Measurements from ENCODE around the gene EFCAB6. TPM values are rescaled to one million over a fixed set of nuclear protein-coding genes. Genes with fewer than 3 reads are reported as not detected.

The EFCAB6 gene
- total and polyA plus RNA-seq, 2 of the 4 experiments (the other 2 are of a cell fraction): 0.44 to 1.1 TPM

GRCh38 chr22:43857367-43857766 lies 45.3 kb upstream of the EFCAB6 start:
- Histone ChIP-seq H3K27me3 (ENCODE audit: control insufficient read depth, insufficient read depth, low read length) (no peaks in the 10 kb centered on the region), H2BK5ac (ENCODE audit: low read depth, low read length, poor library complexity, severe bottlenecking) (no peak overlapping the region), H3K9ac (ENCODE audit: low read depth, low read length) (no peak overlapping the region), H3K4me3 (ENCODE audit: insufficient read depth, low read depth, low read length) (no peak overlapping the region), H3K79me1 (ENCODE audit: low read depth in 1 of 2, low read length in 2 of 2) (peaks cover 0 to 7% of the 10 kb centered on the region in 2 experiments; a peak in 2 of 4 replicates), H2AFZ (replicated peaks; ENCODE audit: low read length, poor library complexity) (no peak overlapping the region), H4K5ac (ENCODE audit: low read depth, low read length) (no peak overlapping the region), H2AK5ac (ENCODE audit: low read depth, low read length) (no peak overlapping the region), H3K36me3 (ENCODE audit: control insufficient read depth, insufficient read depth, low read length) (no peaks in the 10 kb centered on the region), H2BK20ac (ENCODE audit: low read depth, low read length) (no peak overlapping the region), H3K9me3 (ENCODE audit: control insufficient read depth, insufficient read depth, low read length) (no peaks in the 10 kb centered on the region), H3K27ac (ENCODE audit: insufficient read depth, low read length) (no peak overlapping the region), H3K4ac (ENCODE audit: low read depth, low read length) (no peak overlapping the region), H2BK120ac (ENCODE audit: low read depth, low read length) (no peak overlapping the region), H3K56ac (ENCODE audit: extremely low read depth, insufficient read depth, low read length) (no peak overlapping the region), H3K14ac (replicated peaks; ENCODE audit: low read depth, low read length) (no peak overlapping the region), H3K18ac (ENCODE audit: low read depth, low read length) (no peak overlapping the region), H4K20me1 (ENCODE audit: insufficient read depth, low read length) (peaks cover 9% of the 10 kb centered on the region), H2BK15ac (ENCODE audit: low read depth, low read length) (no peak overlapping the region), H4K8ac (ENCODE audit: low read depth in 2 of 2, low read length in 2 of 2) (no peak overlapping the region), H3K4me1 (ENCODE audit: control insufficient read depth, insufficient read depth, low read length) (no peaks in the 10 kb centered on the region; the same call in 1 of the 2 replicates), H4K91ac (ENCODE audit: insufficient read depth, low read depth, low read length) (no peak overlapping the region), H2AK9ac (replicated peaks; ENCODE audit: low read depth, low read length, poor library complexity) (no peak overlapping the region), H3K4me2 (ENCODE audit: low read depth, low read length) (no peak overlapping the region), H3K23ac (ENCODE audit: low read depth, low read length) (no peak overlapping the region), H3K9me1 (ENCODE audit: insufficient read depth, low read length) (no peaks in the 10 kb centered on the region)
- DNase-seq: no peak
- BruUV-seq (replicated peaks): no TSS peak
- TF ChIP-seq ELK1 (IDR thresholded peaks at IDR 0.05; ENCODE audit: borderline replicate concordance, low read depth, low read length): no peak
- no peak for TF ChIP-seq RAD21 (IDR thresholded peaks at IDR 0.05; ENCODE audit: low read length)
- TF ChIP-seq SMC3 (IDR thresholded peaks at IDR 0.05; ENCODE audit: low read depth, low read length): no peak
- no peak for TF ChIP-seq POLR2A (IDR thresholded peaks at IDR 0.05; ENCODE audit: low read depth, low read length)
- no peak for TF ChIP-seq MXI1 (IDR thresholded peaks at IDR 0.05; ENCODE audit: borderline replicate concordance, low read depth, low read length)
- no peak for TF ChIP-seq FOS (IDR thresholded peaks at IDR 0.05; ENCODE audit: low read depth, low read length)
- TF ChIP-seq NFE2L2 (IDR thresholded peaks at IDR 0.05; ENCODE audit: low read depth, low read length): no peak
- no peak for TF ChIP-seq MAFK (IDR thresholded peaks at IDR 0.05; ENCODE audit: low read depth, low read length)
- ChIA-PET POLR2A (ENCODE audit: unreplicated experiment) (no interaction called here), CTCF (no interaction called here)
- dilution Hi-C loops (cut with HindIII; ENCODE audit: low sequenced_read_pairs, unreplicated experiment): no loop called here
- ATAC-seq (ENCODE audit: low read depth): no peak
- in situ Hi-C loops (cut with MboI; ENCODE audit: low sequenced_read_pairs): no loop called here
- intact Hi-C loops (cut with micrococcal nuclease): no loop called here
